HEK293T (cell line): Measurements from ENCODE around the gene ZIC2.
A peak's percentile ranks its signal among the peaks of the same experiment; 100 is the strongest.

Experiments
- CTCF ChIA-PET: fragments of 350-600 bp; formaldehyde crosslinking; extraction: SDS; loops from one replicate; lab custom pipeline; 2021; ENCODE audit warnings: antibody characterized with exemption, inconsistent platforms; lab: Yijun Ruan, JAX
- POLR2A ChIA-PET: fragments of 350-600 bp; formaldehyde crosslinking; extraction: SDS; loops from one replicate; lab custom pipeline; 2020; ENCODE audit warnings: antibody characterized with exemption, inconsistent platforms; lab: Yijun Ruan, JAX
- DNase-seq: peaks from one replicate; pipeline ENCODE4 v3.0.0; 2012; ENCODE audit warnings: mixed read lengths; ENCODE audit errors: extremely low spot score
- ARNT ChIP-seq: fragments of 450-650 bp; IDR thresholded peaks from 2 replicates; pipeline ENCODE4 v1.6.1; 2017; ENCODE audit warnings: mild to moderate bottlenecking
- BHLHE40 ChIP-seq: fragments of 450-650 bp; IDR thresholded peaks from 2 replicates; pipeline ENCODE4 v1.6.1; 2016; ENCODE audit warnings: mild to moderate bottlenecking, moderate library complexity, borderline replicate concordance
- CTBP1 ChIP-seq: fragments of 450-650 bp; IDR thresholded peaks from 2 replicates; pipeline ENCODE4 v1.6.1; 2016; ENCODE audit warnings: borderline replicate concordance
- ELF4 ChIP-seq: fragments of 450-650 bp; IDR thresholded peaks from 2 replicates; pipeline ENCODE4 v1.6.1; 2017; ENCODE audit warnings: antibody characterized with exemption
- FOXA1 ChIP-seq: fragments of 450-650 bp; IDR thresholded peaks from 2 replicates; pipeline ENCODE4 v1.6.1; 2016; ENCODE audit warnings: mild to moderate bottlenecking
- FOXK2 ChIP-seq: fragments of 450-650 bp; IDR thresholded peaks from 2 replicates; pipeline ENCODE4 v1.6.1; 2016; ENCODE audit warnings: mild to moderate bottlenecking
- FOXM1 ChIP-seq: fragments of 450-650 bp; IDR thresholded peaks from 2 replicates; pipeline ENCODE4 v1.6.1; 2017; ENCODE audit warnings: mild to moderate bottlenecking, borderline replicate concordance
- HDGF ChIP-seq: fragments of 450-650 bp; IDR thresholded peaks from 2 replicates; pipeline ENCODE4 v1.6.1; 2017; ENCODE audit warnings: antibody characterized with exemption, borderline replicate concordance
- L3MBTL2 ChIP-seq: fragments of 450-650 bp; conservative IDR thresholded peaks from 2 replicates; pipeline ENCODE4 v1.6.1; 2016; ENCODE audit warnings: mild to moderate bottlenecking
- LEF1 ChIP-seq: fragments of 450-650 bp; IDR thresholded peaks from 2 replicates; pipeline ENCODE4 v1.6.1; 2017; ENCODE audit warnings: mild to moderate bottlenecking, borderline replicate concordance
- NFRKB ChIP-seq: fragments of 450-650 bp; IDR thresholded peaks from 2 replicates; pipeline ENCODE4 v1.6.1; 2016; ENCODE audit warnings: mild to moderate bottlenecking, moderate library complexity
- SP1 ChIP-seq: fragments of 450-650 bp; IDR thresholded peaks from 2 replicates; pipeline ENCODE4 v1.6.1; 2017
- SUZ12 ChIP-seq: fragments of 450-650 bp; IDR thresholded peaks from 2 replicates; pipeline ENCODE4 v1.6.1; 2016; ENCODE audit warnings: mild to moderate bottlenecking
- TARDBP ChIP-seq: fragments of 450-650 bp; IDR thresholded peaks from 2 replicates; pipeline ENCODE4 v1.6.1; 2016
- ZNF384 ChIP-seq: fragments of 450-650 bp; IDR thresholded peaks from 2 replicates; pipeline ENCODE4 v1.6.1; 2016
- TF ChIP-seq, protein P1 (sequence below): fragments of 450-650 bp; IDR thresholded peaks from 2 replicates; pipeline ENCODE4 v1.6.1; 2016

The ZIC2 gene

DNA sequence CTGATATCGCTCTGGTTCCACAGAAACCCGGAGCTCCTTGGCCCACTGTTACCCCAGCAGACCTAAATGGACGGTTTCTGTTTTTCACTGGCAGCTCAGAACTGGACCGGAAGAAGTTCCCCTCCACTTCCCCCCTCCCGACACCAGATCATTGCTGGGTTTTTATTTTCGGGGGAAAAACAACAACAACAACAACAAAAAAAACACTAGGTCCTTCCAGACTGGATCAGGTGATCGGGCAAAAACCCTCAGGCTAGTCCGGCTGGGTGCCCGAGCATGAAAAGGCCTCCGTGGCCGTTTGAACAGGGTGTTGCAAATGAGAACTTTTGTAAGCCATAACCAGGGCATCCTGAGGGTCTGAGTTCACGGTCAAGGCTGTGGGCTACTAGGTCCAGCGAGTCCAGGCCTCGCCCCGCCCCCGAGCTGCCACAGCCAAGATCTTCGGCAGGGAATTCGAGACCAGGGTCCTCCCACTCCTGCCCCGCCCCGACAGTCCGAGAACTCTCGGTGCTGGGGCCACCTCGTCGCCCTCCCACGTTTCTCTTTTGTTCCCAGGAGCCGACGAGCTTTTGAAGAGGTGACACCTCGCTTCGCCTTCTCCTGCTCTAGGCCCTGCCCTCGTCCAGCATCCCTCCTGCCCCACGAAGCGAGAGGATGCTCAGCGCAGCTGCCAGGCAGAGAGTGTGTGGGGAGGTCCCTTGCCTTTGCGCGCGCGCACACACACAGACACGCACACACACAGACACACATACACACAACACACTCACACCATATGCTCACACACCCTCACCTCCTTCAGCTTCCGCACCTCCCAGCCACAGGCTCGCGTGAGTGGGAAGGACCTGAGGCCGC lies 8.8 kb downstream of the ZIC2 start:
- POLR2A ChIA-PET, result interaction anchor here (1.1 to 6.2 kb wide), 7 partner anchors 9 to 99 kb away, joined by 3 to 37 read pairs (median 5); partner anchors contain the start of genes PCCA, ZIC2 and ZIC5
- DNase-seq, result no peak
- CTCF ChIA-PET, result interaction anchor here (0.6 kb wide), 1 partner anchor 11 kb away, joined by 4 read pairs; no protein-coding TSS in a partner anchor
- no peak for TF ChIP-seq BHLHE40
- TF ChIP-seq LEF1, result no peak
- TF ChIP-seq FOXM1, result no peak
- no peak for TF ChIP-seq ELF4
- no peak for TF ChIP-seq FOXA1
- no peak for TF ChIP-seq ZNF384
- TF ChIP-seq NFRKB, result no peak
- TF ChIP-seq, protein P1, sequence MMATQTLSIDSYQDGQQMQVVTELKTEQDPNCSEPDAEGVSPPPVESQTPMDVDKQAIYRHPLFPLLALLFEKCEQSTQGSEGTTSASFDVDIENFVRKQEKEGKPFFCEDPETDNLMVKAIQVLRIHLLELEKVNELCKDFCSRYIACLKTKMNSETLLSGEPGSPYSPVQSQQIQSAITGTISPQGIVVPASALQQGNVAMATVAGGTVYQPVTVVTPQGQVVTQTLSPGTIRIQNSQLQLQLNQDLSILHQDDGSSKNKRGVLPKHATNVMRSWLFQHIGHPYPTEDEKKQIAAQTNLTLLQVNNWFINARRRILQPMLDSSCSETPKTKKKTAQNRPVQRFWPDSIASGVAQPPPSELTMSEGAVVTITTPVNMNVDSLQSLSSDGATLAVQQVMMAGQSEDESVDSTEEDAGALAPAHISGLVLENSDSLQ, result no peak
- peak; percentile 91 for TF ChIP-seq TARDBP
- no peak for TF ChIP-seq ARNT
- 0 out of 2 replicates have a peak, but pooled peaks have one; percentile 23 for TF ChIP-seq HDGF
- no peak for TF ChIP-seq FOXK2
- no peak for TF ChIP-seq SP1
- TF ChIP-seq L3MBTL2, result peak; percentile 78
- no peak for TF ChIP-seq SUZ12
- TF ChIP-seq CTBP1, result peak; percentile 18; the same call in 1 of the 2 replicates

DNA sequence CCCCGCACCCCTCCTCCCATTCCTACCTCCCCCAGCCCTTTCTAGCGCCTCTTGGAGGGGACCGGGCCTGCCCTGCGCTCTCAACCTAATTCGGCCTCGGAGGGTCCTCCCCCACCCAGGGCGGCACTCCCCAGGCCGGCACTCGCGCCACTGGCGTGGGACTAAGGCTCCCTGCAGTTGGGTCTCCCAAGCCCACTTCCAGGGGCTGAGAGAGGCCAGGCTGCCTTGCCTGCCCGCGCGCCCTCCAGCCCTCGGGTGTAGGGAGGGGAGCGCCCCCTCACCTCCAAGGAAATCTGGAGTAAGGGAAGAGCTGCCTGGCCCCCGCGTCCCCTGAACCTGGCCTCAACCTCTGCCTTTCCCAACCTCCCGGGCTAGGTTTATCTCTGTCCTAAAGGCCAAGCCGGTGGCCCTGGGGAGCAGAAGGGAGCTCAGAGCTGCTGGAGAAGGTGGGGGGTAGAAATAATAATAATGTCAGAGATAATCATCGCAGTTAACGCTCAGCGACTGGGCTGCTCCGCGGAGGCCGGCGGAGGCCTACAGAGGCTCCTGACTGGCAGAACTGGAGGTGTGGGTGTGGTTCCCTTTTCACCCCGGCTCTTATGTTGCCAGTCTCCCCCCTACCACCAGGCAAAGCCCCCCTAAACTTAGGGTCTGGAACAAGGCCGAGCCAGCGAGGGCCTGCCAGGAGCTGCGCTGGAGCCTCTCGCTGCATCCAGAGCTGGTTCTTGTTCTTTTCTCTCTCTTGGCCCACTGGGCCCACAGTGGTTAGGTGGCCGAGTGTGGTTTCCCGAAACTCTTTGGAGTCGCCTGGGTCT lies 9.6 kb downstream of the ZIC2 start:
- TF ChIP-seq, protein P1, result peak; percentile 26; the same call in 1 of the 2 replicates
- TF ChIP-seq SUZ12 (no peak), ZNF384 (no peak)
- no peak for DNase-seq
- CTCF ChIA-PET, result interaction anchor here (0.9 kb wide), 1 partner anchor 335 kb away, joined by 3 read pairs; no protein-coding TSS in a partner anchor
- POLR2A ChIA-PET, result interaction anchor here (1.2 to 6.2 kb wide), 7 partner anchors 8 to 98 kb away, joined by 3 to 37 read pairs (median 5); partner anchors contain the start of genes PCCA, ZIC2 and ZIC5

DNA sequence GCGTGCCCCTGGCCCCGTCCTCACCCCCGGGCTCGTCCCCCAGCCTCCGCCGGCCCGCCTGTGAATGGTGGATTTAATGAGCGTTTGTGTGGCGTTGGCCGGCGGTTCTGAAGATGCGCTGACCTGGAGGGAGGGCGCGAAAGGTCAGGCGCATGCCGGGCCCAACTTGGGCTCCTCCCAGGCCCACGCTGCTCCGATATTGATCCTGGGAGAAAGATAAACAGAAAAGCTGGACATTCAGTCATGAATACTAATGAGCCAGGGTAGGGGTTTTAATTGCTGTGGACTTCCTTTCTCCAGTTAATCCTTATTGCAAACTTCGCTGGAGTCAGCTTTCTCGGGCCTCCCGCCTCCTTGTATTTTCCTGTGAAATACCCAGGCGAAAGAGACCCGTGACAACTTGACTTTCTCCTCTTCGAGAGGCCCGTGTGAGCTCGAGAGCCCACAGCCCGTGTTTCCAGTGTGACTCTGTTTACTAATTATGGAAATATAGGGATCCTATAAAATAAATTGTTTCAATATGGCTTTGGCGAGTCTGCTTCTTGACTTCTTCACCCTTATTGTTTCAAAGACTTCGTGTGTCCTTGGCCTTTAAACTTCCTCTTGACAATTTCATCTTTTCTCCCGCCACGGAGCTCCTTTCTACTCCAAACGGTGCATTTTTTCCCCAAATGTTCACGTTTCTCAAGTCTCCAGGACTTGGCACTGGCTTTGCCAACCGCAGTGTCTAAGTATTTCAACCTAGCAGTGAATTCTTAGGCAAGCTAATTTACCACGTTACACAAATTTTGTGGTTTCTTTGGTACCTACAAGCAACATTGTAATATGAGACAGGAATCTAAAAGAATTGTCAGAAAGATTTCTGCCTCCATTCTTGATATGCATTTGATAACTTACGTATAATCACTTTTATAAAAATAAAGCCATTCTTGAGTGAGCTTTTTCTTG lies 10.5 kb downstream of the ZIC2 start:
- CTCF ChIA-PET, result interaction anchor here (0.6 to 0.9 kb wide), 3 partner anchors 243 to 393 kb away, joined by 3 read pairs; no protein-coding TSS in a partner anchor
- TF ChIP-seq FOXM1 (no peak), ARNT (no peak), NFRKB (no peak), BHLHE40 (no peak), L3MBTL2 (no peak), SUZ12 (no peak), FOXA1 (no peak)

DNA sequence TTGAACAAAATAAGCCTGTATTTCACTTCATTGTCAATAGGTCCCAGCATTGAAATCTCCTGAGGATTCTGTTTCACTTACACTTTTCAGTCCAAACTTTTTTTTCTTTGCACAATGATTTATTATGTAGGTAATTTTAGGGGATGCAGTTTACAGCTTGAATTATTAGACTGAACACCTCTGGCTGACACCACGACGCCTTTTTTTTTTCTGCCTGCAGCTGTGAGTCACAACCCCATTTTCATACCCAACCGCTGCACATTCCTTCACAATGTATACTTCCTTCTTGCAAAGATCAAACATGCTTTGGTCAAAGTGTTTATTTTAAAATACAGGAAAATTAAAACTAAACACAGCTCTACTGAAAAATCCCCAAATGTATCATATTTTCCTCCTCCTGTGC lies 11.4 kb downstream of the ZIC2 start:
- TF ChIP-seq CTBP1 (no peak), LEF1 (no peak), ARNT (no peak), ZNF384 (peak; percentile 90), BHLHE40 (no peak), NFRKB (no peak)
- TF ChIP-seq, protein P1, result peak; percentile 70
- CTCF ChIA-PET, result interaction anchor here (0.6 kb wide), 1 partner anchor 394 kb away, joined by 3 read pairs; no protein-coding TSS in a partner anchor
- POLR2A ChIA-PET, result interaction anchor here (1.0 to 6.2 kb wide), 5 partner anchors 9 to 96 kb away, joined by 4 to 37 read pairs (median 10); partner anchors contain the start of genes PCCA, ZIC2 and ZIC5
- DNase-seq, result no peak

More for the DNA sequence above, 10.5 kb downstream of the ZIC2 start:
- DNase-seq, result no peak
- POLR2A ChIA-PET, result interaction anchor here (1.0 to 6.2 kb wide), 7 partner anchors 8 to 97 kb away, joined by 3 to 37 read pairs (median 4); partner anchors contain the start of genes PCCA, ZIC2 and ZIC5
